Omental fat pad (tissue), 4 donors: ENCODE data around the gene KDM6A. TPM values are rescaled to one million over a fixed set of nuclear protein-coding genes. Genes with fewer than 3 reads are reported as not detected.

Source experiments
- ATAC-seq: fragments of 150-250 bp; one replicate; pipeline ENCODE4 v1.9.1; 2016; ENCODE audit warnings: mild to moderate bottlenecking, moderate library complexity; ENCODE audit not compliant: low FRiP score
- DNase-seq: peaks from one replicate; pipeline ENCODE4 v3.0.0-alpha.2; 2019; ENCODE audit warnings: low spot score
- total RNA-seq, 4 donors: library from RNA; depleted of rRNA; stranded (reverse); fragments of >200 nt; gene quantifications; one replicate each; pipeline ENCODE4 v1.1.0, GENCODE V29; 2016
- TF ChIP-seq, protein P1 (sequence below), 3 donors: fragments of 450-650 bp; IDR thresholded peaks; one replicate each; pipeline ENCODE4 v1.5.1; 2016 to 2017; ENCODE audit warnings: antibody characterized with exemption in 3 of 3, mild to moderate bottlenecking in 3 of 3, moderate library complexity in 2 of 3

The KDM6A gene
- total RNA-seq, 4 donors from 2014 or later: 24.4 to 41.3 (median 29.9) TPM

DNA sequence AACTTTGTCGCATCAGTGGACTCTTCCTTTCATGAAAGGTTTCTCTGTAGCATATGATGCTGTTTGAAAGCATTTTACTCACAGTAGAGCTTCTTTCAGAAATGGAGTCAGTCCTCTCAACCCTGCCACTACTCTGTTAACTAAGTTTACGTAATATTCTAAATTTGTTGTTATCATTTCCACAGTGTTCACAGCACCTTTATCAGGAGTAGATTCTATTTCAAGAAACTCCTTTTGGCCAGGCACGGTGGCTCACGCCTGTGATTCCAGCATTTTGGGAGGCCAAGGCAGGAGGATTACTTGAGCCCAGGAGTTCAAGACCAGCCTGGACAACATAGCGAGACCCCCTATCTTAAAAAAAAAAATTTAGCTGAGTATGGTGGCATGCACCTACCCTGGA is 90.0 kb downstream of the KDM6A start:
- TF ChIP-seq, protein P1, sequence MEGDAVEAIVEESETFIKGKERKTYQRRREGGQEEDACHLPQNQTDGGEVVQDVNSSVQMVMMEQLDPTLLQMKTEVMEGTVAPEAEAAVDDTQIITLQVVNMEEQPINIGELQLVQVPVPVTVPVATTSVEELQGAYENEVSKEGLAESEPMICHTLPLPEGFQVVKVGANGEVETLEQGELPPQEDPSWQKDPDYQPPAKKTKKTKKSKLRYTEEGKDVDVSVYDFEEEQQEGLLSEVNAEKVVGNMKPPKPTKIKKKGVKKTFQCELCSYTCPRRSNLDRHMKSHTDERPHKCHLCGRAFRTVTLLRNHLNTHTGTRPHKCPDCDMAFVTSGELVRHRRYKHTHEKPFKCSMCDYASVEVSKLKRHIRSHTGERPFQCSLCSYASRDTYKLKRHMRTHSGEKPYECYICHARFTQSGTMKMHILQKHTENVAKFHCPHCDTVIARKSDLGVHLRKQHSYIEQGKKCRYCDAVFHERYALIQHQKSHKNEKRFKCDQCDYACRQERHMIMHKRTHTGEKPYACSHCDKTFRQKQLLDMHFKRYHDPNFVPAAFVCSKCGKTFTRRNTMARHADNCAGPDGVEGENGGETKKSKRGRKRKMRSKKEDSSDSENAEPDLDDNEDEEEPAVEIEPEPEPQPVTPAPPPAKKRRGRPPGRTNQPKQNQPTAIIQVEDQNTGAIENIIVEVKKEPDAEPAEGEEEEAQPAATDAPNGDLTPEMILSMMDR (IDR thresholded peaks at IDR 0.05): no peak
- no peak for DNase-seq
- ATAC-seq: no peak

DNA sequence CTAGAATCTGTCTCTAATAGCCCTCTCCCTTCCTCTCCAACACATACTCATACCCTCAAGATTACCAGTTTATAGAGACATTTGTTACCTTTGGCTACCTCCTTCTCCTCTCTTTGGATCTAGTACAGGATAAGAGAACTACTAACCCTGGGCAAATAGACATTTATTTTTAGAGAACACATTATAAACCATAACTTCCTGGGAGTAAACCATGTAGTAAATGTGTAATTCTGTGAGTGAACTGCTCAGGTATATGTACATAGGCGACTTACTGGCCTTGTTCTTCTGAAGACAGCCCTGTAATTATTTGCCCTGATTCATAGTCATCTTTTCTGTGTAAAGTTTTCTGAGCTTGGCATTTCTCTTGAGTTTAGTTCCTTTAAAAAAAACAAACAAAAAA is 94.2 kb downstream of the KDM6A start:
- DNase-seq: no peak
- ATAC-seq: no peak
- TF ChIP-seq, protein P1 (IDR thresholded peaks at IDR 0.05): no peak

DNA sequence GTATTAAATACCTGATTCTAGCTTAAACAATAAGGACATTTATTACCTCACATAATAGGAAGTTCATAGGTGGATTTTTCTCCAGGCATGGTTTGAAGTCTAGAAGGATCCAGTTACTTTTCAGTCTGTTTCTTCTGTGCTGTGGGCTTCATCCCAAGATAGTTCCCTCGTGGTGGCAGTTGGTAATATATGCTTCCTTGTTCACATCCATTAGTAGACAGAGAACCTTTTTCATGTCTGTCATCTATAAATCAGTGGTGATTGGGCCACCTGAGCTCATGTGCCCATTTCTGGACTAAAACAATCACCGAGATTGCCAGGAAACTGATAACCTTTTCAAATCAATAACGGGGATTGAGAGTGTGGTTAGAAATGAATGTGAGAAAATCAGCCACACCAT is 97.7 kb downstream of the KDM6A start:
- TF ChIP-seq, protein P1 (IDR thresholded peaks at IDR 0.05): no peak
- ATAC-seq (no peak), DNase-seq (no peak)

DNA sequence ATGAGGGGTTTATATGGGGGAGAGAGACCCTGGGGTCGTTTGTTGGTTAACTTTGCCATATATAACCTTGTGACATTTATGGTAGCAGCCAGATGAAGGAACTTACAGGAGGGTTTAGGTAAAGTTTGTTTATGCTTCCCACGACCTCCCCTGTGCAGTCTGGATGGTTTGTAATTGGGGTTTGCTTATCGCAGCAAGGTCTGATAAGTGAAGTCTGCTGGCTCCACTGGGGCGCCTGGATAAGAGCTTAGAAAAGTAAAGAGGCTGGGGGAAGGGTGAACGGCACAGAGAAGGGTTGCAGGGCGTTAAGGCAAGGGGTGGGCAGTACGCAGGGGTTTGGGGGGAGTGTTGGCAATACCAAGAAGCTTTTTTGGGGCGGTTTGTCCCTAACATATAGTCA is 98.7 kb downstream of the KDM6A start:
- TF ChIP-seq, protein P1 (IDR thresholded peaks at IDR 0.05): no peak
- no peak for ATAC-seq
- no peak for DNase-seq

DNA sequence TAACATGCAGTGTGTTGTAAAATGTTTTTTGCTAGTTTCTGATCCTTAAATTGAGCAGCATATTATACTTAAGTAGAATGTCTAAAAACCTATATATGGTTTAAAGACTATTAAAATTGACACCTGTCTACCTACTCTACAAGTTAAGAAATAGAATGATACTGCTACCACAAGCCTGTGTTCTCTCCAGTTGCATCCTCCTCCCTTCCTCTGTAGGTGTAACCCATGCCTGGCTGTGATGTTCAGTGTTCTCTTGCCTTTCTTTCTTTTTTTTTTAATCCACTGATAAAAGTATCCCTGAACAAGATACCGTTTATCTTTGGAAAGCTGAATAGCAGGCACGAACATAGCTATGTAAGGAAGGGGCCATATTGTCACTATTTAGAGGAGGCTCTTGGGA is 99.1 kb downstream of the KDM6A start:
- DNase-seq (no peak), ATAC-seq (no peak)
- TF ChIP-seq, protein P1 (IDR thresholded peaks at IDR 0.05): no peak

DNA sequence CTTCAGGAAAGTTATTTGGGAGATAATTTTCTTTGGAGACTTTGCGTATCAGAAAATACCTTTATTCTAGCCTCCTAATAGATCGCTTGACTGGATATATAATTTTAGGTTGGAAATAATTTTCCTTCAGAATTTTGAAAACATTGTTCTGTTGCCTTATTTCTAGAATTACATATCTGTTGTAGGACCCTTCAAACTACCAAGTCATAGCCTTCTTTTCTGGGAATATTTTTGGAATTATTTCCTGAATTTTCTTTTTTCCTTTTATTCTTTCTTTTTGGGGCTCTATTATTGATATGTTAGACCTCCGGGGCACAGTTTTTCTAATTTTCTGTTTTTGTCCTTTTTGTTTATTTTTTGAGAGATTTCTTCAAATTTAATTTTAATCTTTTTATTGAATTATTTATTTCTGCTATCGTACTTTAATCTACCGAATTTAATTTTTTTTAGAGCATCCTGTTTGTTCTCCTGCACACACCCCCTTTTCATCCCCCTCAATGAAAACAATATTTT is 100.5 kb downstream of the KDM6A start:
- TF ChIP-seq, protein P1 (IDR thresholded peaks at IDR 0.05): no peak
- no peak for DNase-seq
- ATAC-seq: no peak

DNA sequence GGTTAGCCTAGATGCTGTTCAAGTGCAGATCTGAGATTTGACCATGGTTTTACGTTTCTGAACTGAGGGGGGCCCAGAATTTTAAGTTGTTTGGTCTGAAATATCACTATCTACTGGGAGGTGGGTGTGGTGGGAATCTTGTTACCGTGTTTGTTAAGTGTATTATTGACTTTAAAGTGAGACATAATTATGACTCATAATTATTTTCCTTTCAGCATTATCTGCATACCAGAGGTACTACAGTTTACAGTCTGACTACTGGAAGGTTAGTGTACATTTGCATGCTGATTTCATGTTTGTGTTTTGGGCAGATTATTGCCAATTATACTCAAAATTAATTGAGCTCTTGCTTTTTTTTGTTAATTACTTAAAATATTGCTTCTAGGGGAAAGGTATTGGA is 101.5 kb downstream of the KDM6A start:
- TF ChIP-seq, protein P1 (IDR thresholded peaks at IDR 0.05): no peak
- DNase-seq: no peak
- no peak for ATAC-seq
